Measurements from ENCODE around the gene NDOR1.

GRCh38 chr9:137178939-137179630 lies 26.4 kb upstream of the NDOR1 start:
- TF ChIP-seq, protein P1, sequence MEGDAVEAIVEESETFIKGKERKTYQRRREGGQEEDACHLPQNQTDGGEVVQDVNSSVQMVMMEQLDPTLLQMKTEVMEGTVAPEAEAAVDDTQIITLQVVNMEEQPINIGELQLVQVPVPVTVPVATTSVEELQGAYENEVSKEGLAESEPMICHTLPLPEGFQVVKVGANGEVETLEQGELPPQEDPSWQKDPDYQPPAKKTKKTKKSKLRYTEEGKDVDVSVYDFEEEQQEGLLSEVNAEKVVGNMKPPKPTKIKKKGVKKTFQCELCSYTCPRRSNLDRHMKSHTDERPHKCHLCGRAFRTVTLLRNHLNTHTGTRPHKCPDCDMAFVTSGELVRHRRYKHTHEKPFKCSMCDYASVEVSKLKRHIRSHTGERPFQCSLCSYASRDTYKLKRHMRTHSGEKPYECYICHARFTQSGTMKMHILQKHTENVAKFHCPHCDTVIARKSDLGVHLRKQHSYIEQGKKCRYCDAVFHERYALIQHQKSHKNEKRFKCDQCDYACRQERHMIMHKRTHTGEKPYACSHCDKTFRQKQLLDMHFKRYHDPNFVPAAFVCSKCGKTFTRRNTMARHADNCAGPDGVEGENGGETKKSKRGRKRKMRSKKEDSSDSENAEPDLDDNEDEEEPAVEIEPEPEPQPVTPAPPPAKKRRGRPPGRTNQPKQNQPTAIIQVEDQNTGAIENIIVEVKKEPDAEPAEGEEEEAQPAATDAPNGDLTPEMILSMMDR (IDR thresholded peaks at IDR 0.05; ENCODE audit: insufficient read depth, low read length): no peak
- TF ChIP-seq POLR2AphosphoS5 (IDR thresholded peaks at IDR 0.05; ENCODE audit: low read depth) (no peak), GABPA (IDR thresholded peaks at IDR 0.05; ENCODE audit: low read depth) (no peak), SPI1 (IDR thresholded peaks at IDR 0.05; ENCODE audit: borderline replicate concordance, low read depth) (no peak)
- TF ChIP-seq, protein P2, sequence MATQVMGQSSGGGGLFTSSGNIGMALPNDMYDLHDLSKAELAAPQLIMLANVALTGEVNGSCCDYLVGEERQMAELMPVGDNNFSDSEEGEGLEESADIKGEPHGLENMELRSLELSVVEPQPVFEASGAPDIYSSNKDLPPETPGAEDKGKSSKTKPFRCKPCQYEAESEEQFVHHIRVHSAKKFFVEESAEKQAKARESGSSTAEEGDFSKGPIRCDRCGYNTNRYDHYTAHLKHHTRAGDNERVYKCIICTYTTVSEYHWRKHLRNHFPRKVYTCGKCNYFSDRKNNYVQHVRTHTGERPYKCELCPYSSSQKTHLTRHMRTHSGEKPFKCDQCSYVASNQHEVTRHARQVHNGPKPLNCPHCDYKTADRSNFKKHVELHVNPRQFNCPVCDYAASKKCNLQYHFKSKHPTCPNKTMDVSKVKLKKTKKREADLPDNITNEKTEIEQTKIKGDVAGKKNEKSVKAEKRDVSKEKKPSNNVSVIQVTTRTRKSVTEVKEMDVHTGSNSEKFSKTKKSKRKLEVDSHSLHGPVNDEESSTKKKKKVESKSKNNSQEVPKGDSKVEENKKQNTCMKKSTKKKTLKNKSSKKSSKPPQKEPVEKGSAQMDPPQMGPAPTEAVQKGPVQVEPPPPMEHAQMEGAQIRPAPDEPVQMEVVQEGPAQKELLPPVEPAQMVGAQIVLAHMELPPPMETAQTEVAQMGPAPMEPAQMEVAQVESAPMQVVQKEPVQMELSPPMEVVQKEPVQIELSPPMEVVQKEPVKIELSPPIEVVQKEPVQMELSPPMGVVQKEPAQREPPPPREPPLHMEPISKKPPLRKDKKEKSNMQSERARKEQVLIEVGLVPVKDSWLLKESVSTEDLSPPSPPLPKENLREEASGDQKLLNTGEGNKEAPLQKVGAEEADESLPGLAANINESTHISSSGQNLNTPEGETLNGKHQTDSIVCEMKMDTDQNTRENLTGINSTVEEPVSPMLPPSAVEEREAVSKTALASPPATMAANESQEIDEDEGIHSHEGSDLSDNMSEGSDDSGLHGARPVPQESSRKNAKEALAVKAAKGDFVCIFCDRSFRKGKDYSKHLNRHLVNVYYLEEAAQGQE (IDR thresholded peaks at IDR 0.05; ENCODE audit: insufficient replicate concordance, low read depth): no peak

Data from HL-60 (cell line).